OCI-LY1 (cell line): ENCODE measurements around the gene ITPK1.

Source experiments
- H2AFZ ChIP-seq: fragments of 200-600 bp; sonication (generic), shearing (Covaris generic); 2 replicates; pipeline ENCODE4 v1.6.0; 2014; ENCODE audit warnings: antibody characterized with exemption, mild to moderate bottlenecking, low read length
- H3F3A ChIP-seq: fragments of 200-600 bp; sonication (generic), shearing (Covaris generic); 2 replicates; pipeline ENCODE4 v1.6.0; 2014; ENCODE audit warnings: mild to moderate bottlenecking, antibody characterized with exemption, low read length, moderate library complexity; ENCODE audit not compliant: insufficient read depth
- H3K27ac ChIP-seq: fragments of 200-600 bp; sonication (generic); 2 replicates; pipeline ENCODE4 v1.5.1; 2014; ENCODE audit warnings: low read length, mixed run types, mild to moderate bottlenecking, low read depth; ENCODE audit not compliant: poor library complexity, severe bottlenecking
- H3K27me3 ChIP-seq: fragments of 200-600 bp; sonication (generic); 2 replicates; pipeline ENCODE4 v1.6.0; 2014; ENCODE audit warnings: antibody characterized with exemption, mild to moderate bottlenecking, low read length, moderate library complexity; ENCODE audit not compliant: insufficient read depth
- H3K36me3 ChIP-seq: fragments of 200-600 bp; sonication (generic); 2 replicates; pipeline ENCODE4 v1.6.1; 2014; ENCODE audit warnings: mild to moderate bottlenecking, antibody characterized with exemption, low read length, moderate library complexity, mixed read lengths; ENCODE audit not compliant: insufficient read depth
- H3K4me1 ChIP-seq: fragments of 200-600 bp; sonication (generic); 2 replicates; pipeline ENCODE4 v1.5.1; 2014; ENCODE audit warnings: mild to moderate bottlenecking, low read length, moderate library complexity; ENCODE audit not compliant: insufficient read depth, severe bottlenecking
- H3K4me2 ChIP-seq: fragments of 200-600 bp; sonication (generic), shearing (Covaris generic); 2 replicates; pipeline ENCODE4 v1.6.1; 2014; ENCODE audit warnings: low read length
- H3K4me3 ChIP-seq: fragments of 200-600 bp; sonication (generic); 2 replicates; pipeline ENCODE4 v1.5.1; 2014; ENCODE audit warnings: low read length, low read depth, mild to moderate bottlenecking, mixed read lengths; ENCODE audit not compliant: poor library complexity, severe bottlenecking
- H3K79me2 ChIP-seq: fragments of 200-600 bp; shearing (Covaris generic); 2 replicates; pipeline ENCODE4 v1.6.1; 2016; ENCODE audit warnings: mixed run types, low read length, mixed read lengths; ENCODE audit not compliant: insufficient read depth
- H3K9ac ChIP-seq: fragments of 200-600 bp; sonication (generic), shearing (Covaris generic); 2 replicates; pipeline ENCODE4 v1.6.1; 2014; ENCODE audit warnings: mild to moderate bottlenecking, low read length, mixed read lengths
- H3K9me2 ChIP-seq: fragments of 200-600 bp; sonication (generic), shearing (Covaris generic); 2 replicates; pipeline ENCODE4 v1.6.1; 2014; ENCODE audit warnings: low read depth, mild to moderate bottlenecking, low read length, mixed read lengths
- H3K9me3 ChIP-seq: fragments of 200-600 bp; shearing (Covaris generic); 2 replicates; pipeline ENCODE4 v1.6.1; 2014; ENCODE audit warnings: low read length, mixed read lengths
- H4K20me1 ChIP-seq: fragments of 200-600 bp; sonication (generic), shearing (Covaris generic); 2 replicates; pipeline ENCODE4 v1.6.0; 2016; ENCODE audit warnings: mild to moderate bottlenecking, low read length; ENCODE audit not compliant: insufficient read depth
- EZH2 ChIP-seq: fragments of 200-600 bp; sonication (generic), shearing (Covaris generic); IDR thresholded peaks from 2 replicates; pipeline ENCODE4 v1.8.0; 2017; ENCODE audit warnings: borderline replicate concordance, mixed run types, mild to moderate bottlenecking, antibody characterized with exemption, low read length, moderate library complexity, mixed read lengths
- TF ChIP-seq, protein P1 (sequence below): fragments of 200-600 bp; sonication (generic), shearing (Covaris generic); IDR thresholded peaks from 2 replicates; pipeline ENCODE4 v1.5.1; 2017; ENCODE audit warnings: mild to moderate bottlenecking, antibody characterized with exemption, low read length, moderate library complexity, mixed read lengths

Gene ITPK1

DNA sequence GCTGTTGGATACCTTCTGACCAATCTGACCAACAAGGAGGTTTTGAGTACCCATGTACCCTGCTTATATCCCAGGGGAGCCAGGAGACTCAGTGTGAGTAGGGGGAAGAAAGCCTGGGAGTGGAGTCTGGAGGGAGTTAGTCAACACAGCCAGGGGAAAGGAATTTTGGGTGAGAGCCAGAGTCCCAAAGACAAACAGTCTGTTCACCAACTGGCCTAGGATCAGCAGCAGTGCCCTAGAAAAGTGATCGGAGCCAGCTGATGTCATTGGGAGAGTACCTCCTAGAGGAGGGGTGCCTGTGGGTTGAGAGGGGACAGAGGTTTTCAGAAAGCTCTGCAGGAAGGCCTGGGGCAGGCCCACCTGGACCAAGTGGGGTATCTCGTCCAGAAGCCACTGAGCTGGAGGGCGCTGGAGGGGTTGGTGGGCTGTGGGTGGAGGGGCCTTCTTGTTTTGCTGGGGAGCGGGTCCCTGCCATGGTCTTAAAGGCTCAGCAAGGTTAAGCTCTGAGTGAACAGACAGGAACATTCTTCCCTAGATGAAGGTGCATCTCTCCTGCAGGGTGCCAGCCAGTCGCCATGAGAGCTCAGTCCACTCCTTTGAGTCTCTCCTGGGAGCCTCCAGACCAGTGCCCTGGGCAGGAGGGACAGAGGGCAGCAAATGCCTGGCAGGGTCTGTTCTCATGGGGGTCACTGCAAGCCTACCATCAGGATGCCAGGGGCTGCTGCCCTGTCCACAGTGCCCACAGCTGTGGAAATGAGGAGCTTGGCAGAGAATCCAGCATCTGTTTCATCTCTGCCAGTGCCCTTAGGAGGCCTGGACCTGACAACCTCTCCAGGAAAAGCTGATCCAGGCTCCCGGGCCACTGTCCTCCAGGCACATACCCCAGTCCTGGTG, 129.2 kb downstream of the ITPK1 start:
- H3K9me3 ChIP-seq = no peaks in the 10 kb centered on the region
- no peak overlapping the region for H2AFZ ChIP-seq
- H3K4me1 ChIP-seq = no peaks in the 10 kb centered on the region
- no peaks in the 10 kb centered on the region for H3K27me3 ChIP-seq
- H3K27ac ChIP-seq = no peak overlapping the region
- H3K9ac ChIP-seq = no peak overlapping the region
- H3K4me3 ChIP-seq = no peak overlapping the region
- H3K36me3 ChIP-seq = no peaks in the 10 kb centered on the region
- no peaks in the 10 kb centered on the region for H3F3A ChIP-seq
- no peak for TF ChIP-seq EZH2
- TF ChIP-seq, protein P1, sequence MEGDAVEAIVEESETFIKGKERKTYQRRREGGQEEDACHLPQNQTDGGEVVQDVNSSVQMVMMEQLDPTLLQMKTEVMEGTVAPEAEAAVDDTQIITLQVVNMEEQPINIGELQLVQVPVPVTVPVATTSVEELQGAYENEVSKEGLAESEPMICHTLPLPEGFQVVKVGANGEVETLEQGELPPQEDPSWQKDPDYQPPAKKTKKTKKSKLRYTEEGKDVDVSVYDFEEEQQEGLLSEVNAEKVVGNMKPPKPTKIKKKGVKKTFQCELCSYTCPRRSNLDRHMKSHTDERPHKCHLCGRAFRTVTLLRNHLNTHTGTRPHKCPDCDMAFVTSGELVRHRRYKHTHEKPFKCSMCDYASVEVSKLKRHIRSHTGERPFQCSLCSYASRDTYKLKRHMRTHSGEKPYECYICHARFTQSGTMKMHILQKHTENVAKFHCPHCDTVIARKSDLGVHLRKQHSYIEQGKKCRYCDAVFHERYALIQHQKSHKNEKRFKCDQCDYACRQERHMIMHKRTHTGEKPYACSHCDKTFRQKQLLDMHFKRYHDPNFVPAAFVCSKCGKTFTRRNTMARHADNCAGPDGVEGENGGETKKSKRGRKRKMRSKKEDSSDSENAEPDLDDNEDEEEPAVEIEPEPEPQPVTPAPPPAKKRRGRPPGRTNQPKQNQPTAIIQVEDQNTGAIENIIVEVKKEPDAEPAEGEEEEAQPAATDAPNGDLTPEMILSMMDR = no peak
- H3K4me2 ChIP-seq = no peak overlapping the region
- no peaks in the 10 kb centered on the region for H3K79me2 ChIP-seq
- no peaks in the 10 kb centered on the region for H3K9me2 ChIP-seq
- no peaks in the 10 kb centered on the region for H4K20me1 ChIP-seq

DNA sequence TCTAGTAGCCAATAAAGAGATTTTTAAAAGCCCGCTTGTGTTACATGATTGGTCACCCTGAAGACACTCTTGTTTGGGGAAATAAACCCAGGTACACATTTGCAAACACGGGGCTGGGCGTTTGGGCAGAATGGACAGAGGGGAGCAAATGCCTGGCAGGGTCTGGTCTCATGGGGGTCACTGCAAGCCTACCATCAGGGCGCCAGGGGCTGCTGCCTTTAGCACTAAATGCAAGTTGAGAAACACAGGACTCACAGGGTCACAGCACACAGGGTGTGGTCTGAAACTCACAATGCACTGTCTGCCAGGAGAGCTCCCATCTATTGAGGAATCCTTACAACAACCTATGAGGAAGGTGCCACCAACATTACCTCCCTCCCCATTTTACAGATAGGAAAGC, 130.2 kb downstream of the ITPK1 start:
- H3K9me2 ChIP-seq = no peaks in the 10 kb centered on the region
- no peak overlapping the region for H3K4me2 ChIP-seq
- no peaks in the 10 kb centered on the region for H4K20me1 ChIP-seq
- H3F3A ChIP-seq = no peaks in the 10 kb centered on the region
- H3K9me3 ChIP-seq = no peaks in the 10 kb centered on the region
- TF ChIP-seq EZH2 = no peak
- TF ChIP-seq, protein P1 = no peak
- no peaks in the 10 kb centered on the region for H3K79me2 ChIP-seq
- H3K36me3 ChIP-seq = no peaks in the 10 kb centered on the region
- H3K27ac ChIP-seq = no peak overlapping the region
- no peak overlapping the region for H2AFZ ChIP-seq
- no peaks in the 10 kb centered on the region for H3K4me1 ChIP-seq
- H3K9ac ChIP-seq = no peak overlapping the region
- H3K4me3 ChIP-seq = no peak overlapping the region
- H3K27me3 ChIP-seq = no peaks in the 10 kb centered on the region

DNA sequence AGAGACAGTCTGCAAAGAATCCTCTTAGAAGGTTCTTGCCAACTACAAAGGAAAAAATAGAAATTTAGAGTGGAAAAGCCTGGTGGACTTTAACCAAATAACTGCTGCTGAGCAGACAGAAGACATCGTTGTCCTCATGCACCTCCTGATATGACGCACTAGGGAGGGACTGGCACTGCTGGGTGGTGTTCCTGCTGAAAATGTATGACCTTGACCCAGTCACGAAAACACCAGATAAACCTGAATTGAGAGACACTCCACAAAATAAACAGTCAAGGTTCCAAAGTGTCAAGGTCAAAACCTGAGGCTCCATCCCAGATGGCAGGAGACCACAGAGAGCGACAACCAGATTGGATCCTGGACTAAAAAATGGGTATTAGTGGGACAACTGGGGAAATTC, 130.8 kb downstream of the ITPK1 start:
- Histone ChIP-seq H3K36me3 (no peaks in the 10 kb centered on the region), H3K4me1 (no peaks in the 10 kb centered on the region), H3K4me2 (no peak overlapping the region), H3K9me2 (no peaks in the 10 kb centered on the region), H3K27ac (no peak overlapping the region), H2AFZ (no peak overlapping the region), H3K27me3 (no peaks in the 10 kb centered on the region), H4K20me1 (no peaks in the 10 kb centered on the region), H3K9me3 (no peaks in the 10 kb centered on the region), H3K9ac (no peak overlapping the region), H3K79me2 (no peaks in the 10 kb centered on the region), H3F3A (no peaks in the 10 kb centered on the region), H3K4me3 (no peak overlapping the region)
- TF ChIP-seq, protein P1 = no peak
- TF ChIP-seq EZH2 = no peak
